ENCODE results near the gene JAK3. TPM values are rescaled to one million over a fixed set of nuclear protein-coding genes. Genes with fewer than 3 reads are reported as not detected.

Gene JAK3
- total and polyA plus RNA-seq, 2 donors (not counting 3 experiments of a cell fraction or from before 2014, with no cell fraction given), result 3.1 to 3.8 TPM

- peak overlapping the region; percentile 95 for H3K9ac ChIP-seq (replicated peaks; ENCODE audit: extremely low read depth, insufficient read depth, low read length)
- DNase-seq (ENCODE audit: low read depth, low spot score), result no peak
- TF ChIP-seq POLR2AphosphoS5 (IDR thresholded peaks at IDR 0.05; ENCODE audit: insufficient read depth, low read depth, low read length) (peak; percentile 13), POLR2A (IDR thresholded peaks at IDR 0.05; ENCODE audit: low read depth, low read length) (no peak)
- POLR2A ChIA-PET, result no interaction called here
- no peak overlapping the region for H3K27ac ChIP-seq (ENCODE audit: insufficient read depth, low read depth, low read length)
- dilution Hi-C loops (cut with MboI; ENCODE audit: extremely low pct_ligation_motif_present, low sequenced_read_pairs), result no loop called here
- peaks cover 19 to 31% of the 10 kb centered on the region in 2 experiments for H3K36me3 ChIP-seq (ENCODE audit: control insufficient read depth in 2 of 2, extremely low read depth in 1 of 2, insufficient read depth in 2 of 2, low read length in 2 of 2)
- no peak for FAIRE-seq
- no TSS peak for BruUV-seq (replicated peaks)
- CTCF ChIA-PET, result interaction anchor here (0.5 to 1.2 kb wide), 2 partner anchors 8 to 10 kb away, joined by 4 read pairs; partner anchors contain the start of gene SLC5A5
- H2AFZ ChIP-seq (ENCODE audit: low read depth, low read length), result no peak overlapping the region
- peak overlapping the region in 2 of 3 experiments; percentile 83 to 96 for H3K4me3 ChIP-seq (replicated peaks in 1 of 3; ENCODE audit: insufficient read depth in 1 of 3, low read depth in 1 of 3, low read length in 3 of 3)
- no peaks in the 10 kb centered on the region for H3K9me1 ChIP-seq (replicated peaks; ENCODE audit: control insufficient read depth, extremely low read depth, insufficient read depth, low read length)
- peak overlapping the region; percentile 70 for H3K4me2 ChIP-seq (ENCODE audit: insufficient read depth, low read length)
- H3K27me3 ChIP-seq (ENCODE audit: control insufficient read depth in 2 of 2, insufficient read depth in 2 of 2, low read length in 2 of 2), result no peaks in the 10 kb centered on the region
- H3K4me1 ChIP-seq (ENCODE audit: control insufficient read depth, extremely low read depth, insufficient read depth, low read length), result peaks cover 15% of the 10 kb centered on the region
- H3K79me2 ChIP-seq (ENCODE audit: control insufficient read depth, insufficient read depth, low read length), result peaks cover 32% of the 10 kb centered on the region
- peaks cover 4% of the 10 kb centered on the region for H4K20me1 ChIP-seq (replicated peaks; ENCODE audit: control insufficient read depth, extremely low read depth, insufficient read depth, low read length)
- intact Hi-C loops (cut with micrococcal nuclease), result no loop called here
- H3K9me3 ChIP-seq (replicated peaks; ENCODE audit: control insufficient read depth, insufficient read depth, low read length), result no peaks in the 10 kb centered on the region
Measured at GRCh38 chr19:17861542-17862402, 14.0 kb upstream of the JAK3 start.

- Histone ChIP-seq H3K4me2 (ENCODE audit: insufficient read depth, low read length) (peak overlapping the region; percentile 70), H3K27me3 (ENCODE audit: control insufficient read depth in 2 of 2, insufficient read depth in 2 of 2, low read length in 2 of 2) (no peaks in the 10 kb centered on the region), H3K9me1 (replicated peaks; ENCODE audit: control insufficient read depth, extremely low read depth, insufficient read depth, low read length) (no peaks in the 10 kb centered on the region), H3K36me3 (ENCODE audit: control insufficient read depth in 2 of 2, extremely low read depth in 1 of 2, insufficient read depth in 2 of 2, low read length in 2 of 2) (peaks cover 19 to 31% of the 10 kb centered on the region in 2 experiments), H3K79me2 (ENCODE audit: control insufficient read depth, insufficient read depth, low read length) (peaks cover 32% of the 10 kb centered on the region), H2AFZ (ENCODE audit: low read depth, low read length) (no peak overlapping the region), H4K20me1 (replicated peaks; ENCODE audit: control insufficient read depth, extremely low read depth, insufficient read depth, low read length) (peaks cover 4% of the 10 kb centered on the region), H3K27ac (ENCODE audit: insufficient read depth, low read depth, low read length) (no peak overlapping the region), H3K9ac (replicated peaks; ENCODE audit: extremely low read depth, insufficient read depth, low read length) (peak overlapping the region; percentile 95), H3K4me1 (ENCODE audit: control insufficient read depth, extremely low read depth, insufficient read depth, low read length) (peaks cover 15% of the 10 kb centered on the region), H3K4me3 (replicated peaks in 1 of 3; ENCODE audit: insufficient read depth in 1 of 3, low read depth in 1 of 3, low read length in 3 of 3) (peak overlapping the region; percentile 83 to 96 (median 92)), H3K9me3 (replicated peaks; ENCODE audit: control insufficient read depth, insufficient read depth, low read length) (no peaks in the 10 kb centered on the region)
- dilution Hi-C loops (cut with MboI; ENCODE audit: extremely low pct_ligation_motif_present, low sequenced_read_pairs) (no loop called here), intact Hi-C loops (cut with micrococcal nuclease) (no loop called here)
- no TSS peak for BruUV-seq (replicated peaks)
- TF ChIP-seq MAX (IDR thresholded peaks at IDR 0.05; ENCODE audit: insufficient read depth, insufficient read length), result no peak
- ChIA-PET POLR2A (no interaction called here), CTCF (interaction anchor here (2.1 kb wide), 1 partner anchor 9 kb away, joined by 11 read pairs; no protein-coding TSS in a partner anchor)
- no peak for DNase-seq (ENCODE audit: low read depth, low spot score)
- FAIRE-seq, result no peak
Measured at GRCh38 chr19:17860993-17861360, 13.2 kb upstream of the JAK3 start.

All from endothelial cell of umbilical vein (primary cell).